H1 (cell line): ENCODE data around the gene SEMA3D. TPM values are rescaled to one million over a fixed set of nuclear protein-coding genes. Genes with fewer than 3 reads are reported as not detected.

ENCODE experiments used
- CTCF ChIA-PET: fragments of 300-600 bp; sonication (Branson Sonifier 250); formaldehyde crosslinking; loops from one replicate; lab custom pipeline; 2021; ENCODE audit not compliant: partially characterized antibody; lab: Charles Lee
- POLR2A ChIA-PET: fragments of 300-600 bp; sonication (Branson Sonifier 250); formaldehyde crosslinking; loops from one replicate; lab custom pipeline; 2021; ENCODE audit warnings: inconsistent platforms; ENCODE audit not compliant: partially characterized antibody; lab: Charles Lee
- DNase-seq, 2 experiments: peaks; one replicate each; pipeline versions ENCODE4 v3.0.0 to v3.0.0-alpha.2; 2010 to 2022; ENCODE audit warnings: low spot score in 2 of 2, low read depth in 1 of 2, mixed read lengths in 1 of 2
- FAIRE-seq: peaks from 2 replicates; lab custom pipeline; 2011; peaks lifted over from hg19 to GRCh38; lab: Jason Lieb, UNC
- H2AFZ ChIP-seq: 2 replicates; pipeline ENCODE4 v1.8.1; 2012; ENCODE audit warnings: low read length, inconsistent platforms
- H2AK5ac ChIP-seq: 2 replicates; pipeline ENCODE4 v1.6.1; 2013; ENCODE audit warnings: low read depth, low read length
- H2BK120ac ChIP-seq: replicated peaks from 2 replicates; pipeline ENCODE3; 2013; ENCODE audit warnings: low read depth, low read length, inconsistent platforms
- H2BK12ac ChIP-seq: 2 replicates; pipeline ENCODE4 v1.6.1; 2013; ENCODE audit warnings: low read depth, low read length
- H2BK15ac ChIP-seq: 2 replicates; pipeline ENCODE4 v1.6.1; 2013; ENCODE audit warnings: low read length
- H2BK20ac ChIP-seq: 2 replicates; pipeline ENCODE4 v1.6.1; 2013; ENCODE audit warnings: low read length
- H2BK5ac ChIP-seq: 2 replicates; pipeline ENCODE4 v1.6.1; 2013; ENCODE audit warnings: low read depth, low read length
- H3K14ac ChIP-seq: 2 replicates; pipeline ENCODE4 v1.6.1; 2013; ENCODE audit warnings: inconsistent platforms; ENCODE audit not compliant: insufficient read length
- H3K18ac ChIP-seq: 2 replicates; pipeline ENCODE4 v1.6.1; 2013; ENCODE audit warnings: low read length; ENCODE audit errors: extremely low read depth
- H3K23ac ChIP-seq: 2 replicates; pipeline ENCODE4 v1.6.1; 2013; ENCODE audit warnings: inconsistent platforms; ENCODE audit not compliant: insufficient read length
- H3K23me2 ChIP-seq: 2 replicates; pipeline ENCODE4 v1.6.1; 2013; ENCODE audit warnings: low read depth, low read length
- H3K27ac ChIP-seq: 2 replicates; pipeline ENCODE4 v1.6.1; 2011; ENCODE audit warnings: low read depth, low read length, inconsistent platforms
- H3K27me3 ChIP-seq, 4 experiments: replicated peaks in 1 of 4; 1 replicate in 1 of 4; 2 replicates in 3 of 4; pipeline versions ENCODE4 v1.6.1 to v1.8.1; 2011 to 2013; ENCODE audit warnings: low read length in 3 of 4, mild to moderate bottlenecking in 3 of 4, inconsistent platforms in 2 of 4, mixed read lengths in 2 of 4, moderate library complexity in 1 of 4; ENCODE audit not compliant: control insufficient read depth in 3 of 4, insufficient read depth in 3 of 4; ENCODE audit errors: extremely low read depth in 1 of 4
- H3K36me3 ChIP-seq, 4 experiments: 2 replicates each; pipeline versions ENCODE4 v1.6.1 to v1.8.1; 2011 to 2013; ENCODE audit warnings: mild to moderate bottlenecking in 4 of 4, low read length in 3 of 4, moderate library complexity in 2 of 4, control low read depth in 1 of 4, inconsistent platforms in 1 of 4; ENCODE audit not compliant: insufficient read depth in 4 of 4, control insufficient read depth in 2 of 4
- H3K4ac ChIP-seq: replicated peaks from 2 replicates; pipeline ENCODE3; 2013; ENCODE audit warnings: low read length, low read depth, mixed read lengths, inconsistent platforms; ENCODE audit not compliant: insufficient read length
- H3K4me1 ChIP-seq, 4 experiments: replicated peaks in 1 of 4; 1 replicate in 1 of 4; 2 replicates in 3 of 4; pipeline versions ENCODE4 v1.6.1 to v1.8.1; 2011 to 2013; ENCODE audit warnings: low read length in 3 of 4, inconsistent platforms in 2 of 4, mixed read lengths in 1 of 4; ENCODE audit not compliant: insufficient read depth in 4 of 4, control insufficient read depth in 3 of 4
- H3K4me2 ChIP-seq, 2 experiments: 2 replicates each; pipeline versions ENCODE4 v1.6.1 to v1.8.1; 2011 to 2013; ENCODE audit warnings: low read depth in 2 of 2, low read length in 2 of 2, control low read depth in 1 of 2, inconsistent platforms in 1 of 2, mild to moderate bottlenecking in 1 of 2; ENCODE audit not compliant: insufficient read depth in 1 of 2
- H3K4me3 ChIP-seq, 4 experiments: fragments of 200-600, 300-600 bp in 1 of 4; sonication (generic), shearing (Covaris generic), sonication (Bioruptor Twin) in 1 of 4; 2 replicates each; pipeline versions ENCODE4 v1.5.1 to v1.8.1; 2011 to 2016; ENCODE audit warnings: low read length in 4 of 4, low read depth in 3 of 4, control low read depth in 2 of 4, inconsistent platforms in 2 of 4, mild to moderate bottlenecking in 2 of 4, mixed read lengths in 1 of 4, moderate library complexity in 1 of 4; ENCODE audit not compliant: insufficient read depth in 2 of 4; ENCODE audit errors: extremely low read depth in 1 of 4
- H3K56ac ChIP-seq: replicated peaks from 2 replicates; pipeline ENCODE3; 2013; ENCODE audit warnings: low read depth, mild to moderate bottlenecking, mixed read lengths, low read length, inconsistent platforms; ENCODE audit not compliant: insufficient read length
- H3K79me1 ChIP-seq: 2 replicates; pipeline ENCODE4 v1.6.1; 2013; ENCODE audit warnings: low read depth, low read length, control low read depth
- H3K79me2 ChIP-seq, 2 experiments: 2 replicates each; pipeline versions ENCODE4 v1.6.1 to v1.8.1; 2012 to 2013; ENCODE audit warnings: low read length in 2 of 2, mild to moderate bottlenecking in 2 of 2, inconsistent platforms in 1 of 2; ENCODE audit not compliant: insufficient read depth in 2 of 2, control insufficient read depth in 1 of 2
- H3K9ac ChIP-seq, 4 experiments: replicated peaks in 1 of 4; 1 replicate in 1 of 4; 2 replicates in 3 of 4; pipeline versions ENCODE4 v1.6.1 to v1.8.1; 2011 to 2013; ENCODE audit warnings: low read depth in 3 of 4, low read length in 3 of 4, control low read depth in 2 of 4, mild to moderate bottlenecking in 2 of 4, moderate library complexity in 2 of 4, inconsistent platforms in 1 of 4; ENCODE audit errors: extremely low read depth in 1 of 4
- H3K9me3 ChIP-seq, 2 experiments: 2 replicates each; pipeline versions ENCODE4 v1.6.1 to v1.8.1; 2012 to 2013; ENCODE audit warnings: mild to moderate bottlenecking in 2 of 2, moderate library complexity in 2 of 2, control low read depth in 1 of 2, inconsistent platforms in 1 of 2, low read depth in 1 of 2, low read length in 1 of 2, mixed read lengths in 1 of 2; ENCODE audit not compliant: insufficient read depth in 2 of 2
- H4K20me1 ChIP-seq, 2 experiments: replicated peaks in 1 of 2; 2 replicates each; pipeline versions ENCODE3 to v1.8.1; 2011 to 2013; ENCODE audit warnings: inconsistent platforms in 2 of 2, low read length in 2 of 2, mild to moderate bottlenecking in 1 of 2; ENCODE audit not compliant: insufficient read depth in 2 of 2, control insufficient read depth in 1 of 2
- H4K5ac ChIP-seq: 2 replicates; pipeline ENCODE4 v1.6.1; 2013; ENCODE audit warnings: low read length, low read depth, mixed read lengths, inconsistent platforms; ENCODE audit not compliant: insufficient read length
- H4K8ac ChIP-seq: 2 replicates; pipeline ENCODE4 v1.8.0; 2013; ENCODE audit warnings: mild to moderate bottlenecking, moderate library complexity, low read length, inconsistent platforms; ENCODE audit not compliant: insufficient read depth; ENCODE audit errors: extremely low read depth
- H4K91ac ChIP-seq: replicated peaks from 2 replicates; pipeline ENCODE3; 2013; ENCODE audit warnings: low read length, mixed read lengths, inconsistent platforms; ENCODE audit not compliant: insufficient read length
- EZH2 ChIP-seq: fragments of 200-600 bp; sonication (generic); IDR thresholded peaks from 2 replicates; pipeline ENCODE4 v1.7.1; 2012; ENCODE audit warnings: low read depth, mild to moderate bottlenecking, moderate library complexity, low read length, inconsistent platforms; ENCODE audit not compliant: severe bottlenecking
- POLR2AphosphoS5 ChIP-seq: IDR thresholded peaks from 2 replicates; pipeline ENCODE4 v1.6.1; 2011; ENCODE audit warnings: low read depth, low read length
- RFX5 ChIP-seq: IDR thresholded peaks from 2 replicates; pipeline ENCODE4 v1.6.1; 2011; ENCODE audit warnings: low read depth, low read length, improper control_type of control experiment, borderline replicate concordance
- TBP ChIP-seq: IDR thresholded peaks from 2 replicates; pipeline ENCODE4 v1.6.1; 2011; ENCODE audit warnings: low read depth, low read length, improper control_type of control experiment
- TCF12 ChIP-seq: IDR thresholded peaks from 2 replicates; pipeline ENCODE4 v1.6.1; 2011; ENCODE audit warnings: low read depth, mild to moderate bottlenecking, low read length
- YY1 ChIP-seq: IDR thresholded peaks from 2 replicates; pipeline ENCODE4 v1.6.1; 2011; ENCODE audit warnings: low read depth, mild to moderate bottlenecking, low read length
- ZNF274 ChIP-seq: IDR thresholded peaks from 2 replicates; pipeline ENCODE4 v1.7.0; 2012; ENCODE audit warnings: low read length, borderline replicate concordance; ENCODE audit errors: extremely low read depth
- polyA plus RNA-seq, 7 experiments: library from polyadenylated mRNA; depleted of rRNA in 3 of 7; stranded (reverse) in 5 of 7; unstranded in 2 of 7; fragments of >200 nt in 5 of 7; fragments of 200-250 nt in 2 of 7; gene quantifications; 1 replicate in 5 of 7; 2 replicates in 1 of 7; 4 replicates in 1 of 7; pipeline versions ENCODE4 v1.2.1 to v1.2.3, GENCODE V29; 2011 to 2013; ENCODE audit warnings: missing spikeins in 2 of 7, mixed read lengths in 2 of 7
- total RNA-seq: library from RNA; stranded (reverse); fragmentation: NEBNext Ultra II Directional; extraction: Animal tissue kit (Norgen Biotek cat#: 25700); gene quantifications from 2 replicates; pipeline ENCODE4 v1.2.1, GENCODE V29; 2021
- TF ChIP-seq, protein P1 (sequence below), 3 experiments: IDR thresholded peaks; 1 replicate in 2 of 3; 2 replicates in 1 of 3; pipeline versions ENCODE4 v1.5.1 to v1.6.1; 2011; ENCODE audit warnings: low read length in 3 of 3, mild to moderate bottlenecking in 3 of 3, inconsistent platforms in 2 of 3, low read depth in 1 of 3, moderate library complexity in 1 of 3; ENCODE audit not compliant: insufficient read depth in 1 of 3; ENCODE audit errors: control extremely low read depth in 1 of 3

SEMA3D gene
- total and polyA plus RNA-seq, 2 of the 8 experiments (the other 6 are each of a cell fraction or from before 2014, with no cell fraction given), result 1.6 to 3.5 TPM

DNA sequence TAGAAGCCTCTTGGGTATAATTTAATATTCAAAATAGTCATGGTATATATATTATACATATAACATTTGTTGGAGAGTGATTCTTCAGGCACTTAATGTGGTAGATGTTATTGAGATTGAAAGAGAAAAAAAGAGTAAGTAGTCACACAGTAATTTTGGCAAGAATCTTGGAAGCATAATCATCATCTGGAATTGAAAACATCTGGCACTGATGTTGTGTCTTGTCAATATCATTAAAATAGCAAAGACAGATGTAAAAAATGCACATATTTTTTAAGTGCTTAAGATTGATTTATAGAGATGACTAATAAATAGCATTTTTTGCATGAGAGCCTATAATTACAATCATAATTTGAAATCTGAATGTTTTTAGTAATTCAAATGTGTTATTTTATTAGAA lies 9.5 kb downstream of the SEMA3D start:
- H3K9me3 ChIP-seq, result peaks cover 9 to 16% of the 10 kb centered on the region in 2 experiments
- no peak for FAIRE-seq
- no peak overlapping the region for H2AK5ac ChIP-seq
- no peak overlapping the region for H4K91ac ChIP-seq
- H3K18ac ChIP-seq, result no peak overlapping the region
- no peak overlapping the region for H3K9ac ChIP-seq
- H3K79me2 ChIP-seq, result no peaks in the 10 kb centered on the region
- H2AFZ ChIP-seq, result no peak overlapping the region
- no peak overlapping the region for H3K27ac ChIP-seq
- no peaks in the 10 kb centered on the region for H3K27me3 ChIP-seq
- H2BK15ac ChIP-seq, result no peak overlapping the region
- H3K14ac ChIP-seq, result no peak overlapping the region
- no peak overlapping the region for H4K5ac ChIP-seq
- H4K8ac ChIP-seq, result no peak overlapping the region
- no peak overlapping the region for H2BK20ac ChIP-seq
- H3K23ac ChIP-seq, result no peak overlapping the region
- no peak for DNase-seq
- no peak overlapping the region for H2BK5ac ChIP-seq
- no peak overlapping the region for H2BK12ac ChIP-seq
- no peak overlapping the region for H3K4ac ChIP-seq
- no peaks in the 10 kb centered on the region for H4K20me1 ChIP-seq
- H3K23me2 ChIP-seq, result no peaks in the 10 kb centered on the region; the same call in 1 of the 2 replicates
- ChIA-PET POLR2A (no interaction called here), CTCF (no interaction called here)
- H3K56ac ChIP-seq, result no peak overlapping the region
- no peaks in the 10 kb centered on the region for H3K79me1 ChIP-seq
- H3K4me3 ChIP-seq, result no peak overlapping the region
- H3K4me2 ChIP-seq, result no peak overlapping the region
- no peaks in the 10 kb centered on the region for H3K4me1 ChIP-seq
- H2BK120ac ChIP-seq, result no peak overlapping the region
- no peaks in the 10 kb centered on the region for H3K36me3 ChIP-seq
- TF ChIP-seq, protein P1, sequence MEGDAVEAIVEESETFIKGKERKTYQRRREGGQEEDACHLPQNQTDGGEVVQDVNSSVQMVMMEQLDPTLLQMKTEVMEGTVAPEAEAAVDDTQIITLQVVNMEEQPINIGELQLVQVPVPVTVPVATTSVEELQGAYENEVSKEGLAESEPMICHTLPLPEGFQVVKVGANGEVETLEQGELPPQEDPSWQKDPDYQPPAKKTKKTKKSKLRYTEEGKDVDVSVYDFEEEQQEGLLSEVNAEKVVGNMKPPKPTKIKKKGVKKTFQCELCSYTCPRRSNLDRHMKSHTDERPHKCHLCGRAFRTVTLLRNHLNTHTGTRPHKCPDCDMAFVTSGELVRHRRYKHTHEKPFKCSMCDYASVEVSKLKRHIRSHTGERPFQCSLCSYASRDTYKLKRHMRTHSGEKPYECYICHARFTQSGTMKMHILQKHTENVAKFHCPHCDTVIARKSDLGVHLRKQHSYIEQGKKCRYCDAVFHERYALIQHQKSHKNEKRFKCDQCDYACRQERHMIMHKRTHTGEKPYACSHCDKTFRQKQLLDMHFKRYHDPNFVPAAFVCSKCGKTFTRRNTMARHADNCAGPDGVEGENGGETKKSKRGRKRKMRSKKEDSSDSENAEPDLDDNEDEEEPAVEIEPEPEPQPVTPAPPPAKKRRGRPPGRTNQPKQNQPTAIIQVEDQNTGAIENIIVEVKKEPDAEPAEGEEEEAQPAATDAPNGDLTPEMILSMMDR (IDR thresholded peaks at IDR 0.05; ENCODE audit: control extremely low read depth in 1 of 3, insufficient read depth in 1 of 3, low read depth in 1 of 3, low read length in 3 of 3), result no peak
- TF ChIP-seq POLR2AphosphoS5 (no peak), TBP (no peak), YY1 (no peak), EZH2 (no peak), RFX5 (no peak), TCF12 (no peak), ZNF274 (no peak)
